Suprapubic skin (tissue), 4 donors: ENCODE data around the gene GLOD5. TPM values are rescaled to one million over a fixed set of nuclear protein-coding genes. Genes with fewer than 3 reads are reported as not detected.

Source experiments
- DNase-seq, 2 donors: peaks; one replicate each; pipeline ENCODE4 v3.0.0-alpha.2; 2019; ENCODE audit warnings: low spot score in 2 of 2
- H3K27ac ChIP-seq: fragments of 200-600 bp; sonication (generic); one replicate; pipeline ENCODE4 v1.5.1; 2019
- H3K27me3 ChIP-seq: fragments of 200-600 bp; sonication (generic); one replicate; pipeline ENCODE4 v1.5.1; 2019
- H3K36me3 ChIP-seq: fragments of 200-600 bp; sonication (generic); one replicate; pipeline ENCODE4 v1.5.1; 2019
- H3K4me1 ChIP-seq: fragments of 200-600 bp; sonication (generic); one replicate; pipeline ENCODE4 v1.5.1; 2019
- H3K4me3 ChIP-seq: fragments of 200-600 bp; sonication (generic); one replicate; pipeline ENCODE4 v1.5.1; 2019; ENCODE audit warnings: mild to moderate bottlenecking
- H3K9me3 ChIP-seq: fragments of 200-600 bp; sonication (generic); one replicate; pipeline ENCODE4 v1.5.1; 2019
- CTCF ChIP-seq, 2 donors: fragments of 200-600 bp in 1 of 2; fragments of 450-650 bp in 1 of 2; sonication (generic) in 1 of 2; IDR thresholded peaks; one replicate each; pipeline ENCODE4 v1.5.1; 2016 to 2019; ENCODE audit warnings: antibody characterized with exemption in 2 of 2, mild to moderate bottlenecking in 1 of 2, moderate library complexity in 1 of 2
- EP300 ChIP-seq: sonication (generic); formaldehyde crosslinking; IDR thresholded peaks from one replicate; pipeline ENCODE4 v1.6.1; 2017; ENCODE audit warnings: antibody characterized with exemption
- POLR2A ChIP-seq, 2 donors: fragments of 450-650 bp; IDR thresholded peaks; one replicate each; pipeline ENCODE4 v1.6.1; 2017; ENCODE audit warnings: antibody characterized with exemption in 2 of 2, mild to moderate bottlenecking in 2 of 2, moderate library complexity in 2 of 2
- POLR2AphosphoS5 ChIP-seq, 3 donors: sonication (generic); formaldehyde crosslinking; IDR thresholded peaks; one replicate each; pipeline ENCODE4 v1.6.1; 2017; ENCODE audit warnings: antibody characterized with exemption in 3 of 3
- WGBS: methylation state at CpG from one replicate; pipeline ENCODE4 v1.1.5; 2018; 5-methylcytosine and 5-hydroxymethylcytosine counted together
- total RNA-seq, 4 donors: library from RNA; depleted of rRNA; stranded (reverse); fragments of >200 nt; gene quantifications; one replicate each; pipeline ENCODE4 v1.1.0, GENCODE V29; 2016

The GLOD5 gene
- total RNA-seq, 4 donors from 2014 or later = not detected

- TF ChIP-seq CTCF (IDR thresholded peaks at IDR 0.05) (no peak), POLR2AphosphoS5 (IDR thresholded peaks at IDR 0.05) (no peak), EP300 (no peak), POLR2A (IDR thresholded peaks at IDR 0.05) (no peak)
- Histone ChIP-seq H3K9me3 (no peaks in the 10 kb centered on the region), H3K27ac (no peak overlapping the region), H3K4me3 (no peak overlapping the region), H3K36me3 (no peaks in the 10 kb centered on the region), H3K4me1 (no peaks in the 10 kb centered on the region), H3K27me3 (no peaks in the 10 kb centered on the region)
- no peak for DNase-seq
- WGBS = 75% methylated on average over 7 of the region's 7 CpGs
Observed at GRCh38 chrX:48752498-48752897, 9.0 kb upstream of the GLOD5 start.

- no peak for TF ChIP-seq CTCF (IDR thresholded peaks at IDR 0.05)
- no peak for TF ChIP-seq POLR2AphosphoS5 (IDR thresholded peaks at IDR 0.05)
- TF ChIP-seq EP300 = no peak
- no peak for TF ChIP-seq POLR2A (IDR thresholded peaks at IDR 0.05)
- Histone ChIP-seq H3K4me3 (no peak overlapping the region), H3K27me3 (no peaks in the 10 kb centered on the region), H3K36me3 (no peaks in the 10 kb centered on the region), H3K9me3 (no peaks in the 10 kb centered on the region), H3K4me1 (no peaks in the 10 kb centered on the region), H3K27ac (no peak overlapping the region)
- WGBS = 67% methylated on average over 2 of the region's 8 CpGs
- no peak for DNase-seq
Observed at GRCh38 chrX:48753708-48754228, 7.8 kb upstream of the GLOD5 start.

- H3K4me3 ChIP-seq = no peak overlapping the region
- DNase-seq = no peak
- no peaks in the 10 kb centered on the region for H3K27me3 ChIP-seq
- no peak overlapping the region for H3K27ac ChIP-seq
- 83% methylated on average over 3 of the region's 8 CpGs for WGBS
- H3K36me3 ChIP-seq = no peaks in the 10 kb centered on the region
- H3K9me3 ChIP-seq = no peaks in the 10 kb centered on the region
- TF ChIP-seq EP300 (no peak), CTCF (IDR thresholded peaks at IDR 0.05) (no peak), POLR2AphosphoS5 (IDR thresholded peaks at IDR 0.05) (no peak), POLR2A (IDR thresholded peaks at IDR 0.05) (no peak)
- H3K4me1 ChIP-seq = no peaks in the 10 kb centered on the region
Observed at GRCh38 chrX:48754238-48754637, 7.3 kb upstream of the GLOD5 start.

GRCh38 chrX:48769230-48769629 is 7.7 kb downstream of the GLOD5 start:
- no peak for DNase-seq
- H3K36me3 ChIP-seq = no peaks in the 10 kb centered on the region
- H3K4me1 ChIP-seq = no peaks in the 10 kb centered on the region
- TF ChIP-seq POLR2AphosphoS5 (IDR thresholded peaks at IDR 0.05) (no peak), CTCF (IDR thresholded peaks at IDR 0.05) (no peak), POLR2A (IDR thresholded peaks at IDR 0.05) (no peak), EP300 (no peak)
- H3K27ac ChIP-seq = no peak overlapping the region
- 82% methylated on average over 6 of the region's 6 CpGs for WGBS
- no peaks in the 10 kb centered on the region for H3K9me3 ChIP-seq
- no peak overlapping the region for H3K4me3 ChIP-seq
- H3K27me3 ChIP-seq = no peaks in the 10 kb centered on the region

DNA sequence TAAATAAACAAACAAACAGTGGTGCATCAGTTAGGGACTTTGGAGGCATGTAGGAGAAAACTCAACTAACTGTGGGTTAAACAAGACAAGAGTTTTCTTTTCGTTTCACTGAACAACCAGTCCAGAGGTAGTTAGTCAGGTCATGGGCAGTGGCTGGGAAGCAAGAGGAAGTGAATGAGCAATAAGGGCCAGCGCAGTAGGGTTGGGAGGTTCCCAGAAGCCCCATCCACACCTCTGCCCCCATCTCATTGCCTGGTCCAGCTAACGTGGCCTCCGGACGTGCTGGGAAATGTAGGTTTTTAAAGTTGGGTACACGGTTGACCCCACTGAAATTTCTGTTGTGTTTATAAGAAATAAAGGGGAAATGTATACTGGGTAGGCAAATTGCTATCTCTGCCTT is 8.7 kb downstream of the GLOD5 start:
- TF ChIP-seq EP300 (no peak), POLR2AphosphoS5 (IDR thresholded peaks at IDR 0.05) (no peak), POLR2A (IDR thresholded peaks at IDR 0.05) (no peak), CTCF (IDR thresholded peaks at IDR 0.05) (no peak)
- H3K27ac ChIP-seq = no peak overlapping the region
- no peaks in the 10 kb centered on the region for H3K4me1 ChIP-seq
- H3K36me3 ChIP-seq = no peaks in the 10 kb centered on the region
- no peaks in the 10 kb centered on the region for H3K9me3 ChIP-seq
- H3K27me3 ChIP-seq = no peaks in the 10 kb centered on the region
- no peak overlapping the region for H3K4me3 ChIP-seq
- no peak for DNase-seq
- WGBS = 68% methylated on average over 6 of the region's 6 CpGs
